Ascending aorta (tissue), 2 donors: ENCODE data around the gene TLE1. TPM values are rescaled to one million over a fixed set of nuclear protein-coding genes. Genes with fewer than 3 reads are reported as not detected.
"Not testable (repeated sequence)": the region's sequence is repeated elsewhere in the genome, so short reads cannot be mapped to it uniquely, and the experiment has no call there.

Experiments
- DNase-seq, 2 donors: peaks; one replicate each; pipeline ENCODE4 v3.0.0-alpha.2; 2019; ENCODE audit warnings: low spot score in 2 of 2
- H3K27ac ChIP-seq, 2 donors: fragments of 200-600 bp; sonication (generic); one replicate each; pipeline ENCODE4 v1.5.1; 2016 to 2017; ENCODE audit warnings: mild to moderate bottlenecking in 1 of 2
- H3K27me3 ChIP-seq: fragments of 200-600 bp; sonication (generic); one replicate; pipeline ENCODE4 v1.5.1; 2017
- H3K36me3 ChIP-seq, 2 donors: fragments of 200-600 bp; sonication (generic); one replicate each; pipeline ENCODE4 v1.5.1; 2016
- H3K4me1 ChIP-seq, 2 donors: fragments of 200-600 bp; sonication (generic); one replicate each; pipeline ENCODE4 v1.5.1; 2016 to 2017; ENCODE audit warnings: mild to moderate bottlenecking in 1 of 2
- H3K4me3 ChIP-seq, 2 donors: fragments of 200-600 bp; sonication (generic); one replicate each; pipeline ENCODE4 v1.5.1; 2016 to 2017; ENCODE audit warnings: mild to moderate bottlenecking in 1 of 2
- H3K9me3 ChIP-seq, 2 donors: fragments of 200-600 bp; sonication (generic); one replicate each; pipeline ENCODE4 v1.5.1; 2016
- CTCF ChIP-seq, 3 experiments: fragments of 200-600 bp in 2 of 3; fragments of 450-650 bp in 1 of 3; sonication (generic) in 2 of 3; IDR thresholded peaks; one replicate each; pipeline ENCODE4 v1.5.1; 2016 to 2019; ENCODE audit warnings: antibody characterized with exemption in 3 of 3, mild to moderate bottlenecking in 1 of 3, moderate library complexity in 1 of 3
- intact Hi-C: fragments of 100-400 bp; cut with DNase I; formaldehyde crosslinking; loops from one replicate; pipeline ENCODE4 v1.15.1; 2023
- total RNA-seq: library from RNA; depleted of rRNA; stranded (reverse); fragments of >200 nt; gene quantifications from one replicate; pipeline ENCODE4 v1.1.0, GENCODE V29; 2016

TLE1 gene
- total RNA-seq, 1 donor from 2014 or later = 58.5 TPM

DNA sequence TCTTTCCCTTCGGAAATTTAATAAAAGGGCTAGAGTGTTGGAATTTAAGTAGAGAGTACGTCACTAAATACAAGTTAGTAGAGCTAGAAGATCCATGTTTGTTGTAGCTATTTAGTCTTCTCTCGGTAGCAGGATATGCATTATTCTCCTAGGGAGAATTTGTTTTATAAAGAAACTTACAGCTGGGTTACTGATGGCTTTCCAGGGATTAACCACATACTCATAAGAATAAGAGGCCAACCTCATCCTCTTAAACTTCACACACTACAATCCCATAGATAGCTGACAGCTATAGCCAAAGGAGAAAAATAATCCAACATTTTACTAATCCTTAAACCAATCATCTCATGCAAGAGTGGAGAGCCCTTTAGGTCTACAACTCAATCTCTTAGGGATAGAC lies 43.0 kb downstream of the TLE1 start:
- no peak for DNase-seq
- Histone ChIP-seq H3K36me3 (peaks cover 10 to 17% of the 10 kb centered on the region in 2 donors), H3K4me3 (no peak overlapping the region), H3K4me1 (peaks cover 0 to 8% of the 10 kb centered on the region in 2 donors), H3K27me3 (no peaks in the 10 kb centered on the region), H3K27ac (no peak overlapping the region), H3K9me3 (no peaks in the 10 kb centered on the region)
- no peak for TF ChIP-seq CTCF (IDR thresholded peaks at IDR 0.05)
- intact Hi-C loops = no loop called here

GRCh38 chr9:81644513-81644912 lies 44.8 kb downstream of the TLE1 start:
- H3K36me3 ChIP-seq, H3K27me3 ChIP-seq, H3K27ac ChIP-seq, H3K4me1 ChIP-seq, intact Hi-C loops, H3K9me3 ChIP-seq, DNase-seq, H3K4me3 ChIP-seq: not testable (repeated sequence)

GRCh38 chr9:81637276-81637675 lies 52.1 kb downstream of the TLE1 start:
- intact Hi-C loops = no loop called here
- Histone ChIP-seq H3K27me3 (no peaks in the 10 kb centered on the region), H3K9me3 (no peaks in the 10 kb centered on the region), H3K36me3 (peaks cover 0 to 6% of the 10 kb centered on the region in 2 donors), H3K4me3 (no peak overlapping the region), H3K4me1 (peaks cover 0 to 3% of the 10 kb centered on the region in 2 donors), H3K27ac (no peak overlapping the region)
- DNase-seq = no peak
- no peak for TF ChIP-seq CTCF (IDR thresholded peaks at IDR 0.05)

GRCh38 chr9:81636255-81636599 lies 53.1 kb downstream of the TLE1 start:
- no peak for TF ChIP-seq CTCF (IDR thresholded peaks at IDR 0.05)
- Histone ChIP-seq H3K4me1 (peaks cover 0 to 3% of the 10 kb centered on the region in 2 donors), H3K36me3 (peaks cover 0 to 13% of the 10 kb centered on the region in 2 donors), H3K27me3 (no peaks in the 10 kb centered on the region), H3K27ac (no peak overlapping the region), H3K4me3 (no peak overlapping the region), H3K9me3 (no peaks in the 10 kb centered on the region)
- intact Hi-C loops = no loop called here
- DNase-seq = no peak

DNA sequence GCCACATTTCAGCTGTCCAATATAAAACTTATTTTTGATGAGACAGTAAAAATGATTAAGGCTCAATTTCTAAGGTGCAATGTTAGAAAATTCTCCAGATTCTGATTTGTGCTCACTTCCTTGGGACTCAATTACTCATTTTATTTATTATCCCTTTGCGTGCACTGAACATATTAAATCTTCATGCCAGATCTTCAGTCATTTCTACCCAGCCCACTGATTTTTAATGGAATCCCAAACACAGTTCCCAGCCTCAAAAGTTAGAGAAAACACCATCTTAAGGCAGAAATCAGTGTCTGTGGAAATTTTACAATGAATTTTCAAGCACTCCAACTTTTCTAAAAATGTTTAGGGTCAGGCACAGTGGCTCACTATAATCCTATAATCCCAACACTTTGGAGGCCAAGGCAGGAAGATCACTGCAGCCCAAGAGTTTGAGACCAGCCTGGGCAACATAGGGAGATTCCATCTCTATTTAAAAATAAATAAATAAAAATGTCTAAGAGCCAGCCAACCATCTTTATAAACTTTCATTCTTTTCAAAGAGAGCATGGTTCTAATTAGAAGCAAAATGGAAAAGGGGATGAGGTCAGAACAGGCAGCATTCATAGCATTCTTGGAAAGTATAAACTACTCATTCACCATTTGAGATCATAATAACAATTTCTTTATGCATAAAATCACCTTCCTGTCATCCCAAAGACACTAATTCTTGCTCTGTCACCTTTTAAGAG lies 53.7 kb downstream of the TLE1 start:
- intact Hi-C loops = no loop called here
- no peak overlapping the region for H3K27ac ChIP-seq
- H3K9me3 ChIP-seq = no peaks in the 10 kb centered on the region
- no peak for DNase-seq
- no peaks in the 10 kb centered on the region for H3K27me3 ChIP-seq
- H3K4me1 ChIP-seq = peaks cover 0 to 3% of the 10 kb centered on the region in 2 donors
- peaks cover 0 to 13% of the 10 kb centered on the region in 2 donors for H3K36me3 ChIP-seq
- H3K4me3 ChIP-seq = no peak overlapping the region
- no peak for TF ChIP-seq CTCF (IDR thresholded peaks at IDR 0.05)

DNA sequence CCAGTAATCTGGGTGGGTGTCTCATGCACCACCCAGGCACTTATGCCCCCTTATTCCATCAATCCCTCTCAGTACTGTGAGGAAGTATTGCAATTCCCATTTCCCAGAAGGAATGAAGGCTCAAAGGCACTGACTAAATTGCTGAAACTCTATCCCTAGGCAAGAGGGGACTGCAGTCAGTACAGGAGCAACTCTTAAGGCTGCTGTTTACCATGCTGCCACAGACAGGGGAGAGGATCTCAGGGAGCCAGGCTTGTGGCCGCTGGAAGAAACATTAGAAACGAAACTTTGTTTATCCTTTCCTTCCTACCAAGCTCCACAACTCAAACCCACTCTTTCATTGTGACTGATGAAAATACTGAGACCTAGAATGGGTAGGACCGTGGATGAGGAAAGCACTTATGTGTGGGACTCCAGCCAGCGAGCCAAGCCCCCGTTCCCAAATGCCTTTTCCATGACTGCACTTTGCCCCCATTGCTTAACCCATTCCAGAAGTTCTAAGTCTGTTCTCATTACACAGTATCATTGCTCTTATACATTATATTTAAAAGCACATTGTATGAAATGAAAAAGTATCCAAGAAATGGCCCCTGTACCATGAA lies 54.3 kb downstream of the TLE1 start:
- Histone ChIP-seq H3K4me3 (no peak overlapping the region), H3K27me3 (no peaks in the 10 kb centered on the region), H3K36me3 (peaks cover 0 to 13% of the 10 kb centered on the region in 2 donors), H3K4me1 (peaks cover 0 to 3% of the 10 kb centered on the region in 2 donors), H3K27ac (no peak overlapping the region), H3K9me3 (no peaks in the 10 kb centered on the region)
- intact Hi-C loops = loop anchor here (5.0 kb wide), 1 partner anchor 52 kb away; the partner anchor contains the start of gene TLE1
- DNase-seq = no peak
- TF ChIP-seq CTCF (IDR thresholded peaks at IDR 0.05) = no peak
